Fibroblast of villous mesenchyme (primary cell): ENCODE data around the gene GPR68. TPM values are rescaled to one million over a fixed set of nuclear protein-coding genes. Genes with fewer than 3 reads are reported as not detected.
A peak's percentile ranks its signal among the peaks of the same experiment; 100 is the strongest.

Experiments
- DNase-seq: peaks from one replicate; pipeline ENCODE4 v3.0.0-alpha.2; 2010; ENCODE audit warnings: low read depth
- H3K4me3 ChIP-seq: 2 replicates; pipeline ENCODE4 v1.5.1; 2011; ENCODE audit warnings: low read depth, mild to moderate bottlenecking, low read length
- total RNA-seq: library from RNA; depleted of rRNA; stranded (reverse); fragments of >200 nt; gene quantifications from 2 replicates; pipeline ENCODE4 v1.2.3, GENCODE V29; 2012
- TF ChIP-seq, protein P1 (sequence below): IDR thresholded peaks from 2 replicates; pipeline ENCODE4 v1.5.1; 2012; ENCODE audit warnings: low read depth, mild to moderate bottlenecking, low read length; ENCODE audit not compliant: insufficient read depth

The GPR68 gene
- total RNA-seq, 1 donor, result 0.86 TPM

DNA sequence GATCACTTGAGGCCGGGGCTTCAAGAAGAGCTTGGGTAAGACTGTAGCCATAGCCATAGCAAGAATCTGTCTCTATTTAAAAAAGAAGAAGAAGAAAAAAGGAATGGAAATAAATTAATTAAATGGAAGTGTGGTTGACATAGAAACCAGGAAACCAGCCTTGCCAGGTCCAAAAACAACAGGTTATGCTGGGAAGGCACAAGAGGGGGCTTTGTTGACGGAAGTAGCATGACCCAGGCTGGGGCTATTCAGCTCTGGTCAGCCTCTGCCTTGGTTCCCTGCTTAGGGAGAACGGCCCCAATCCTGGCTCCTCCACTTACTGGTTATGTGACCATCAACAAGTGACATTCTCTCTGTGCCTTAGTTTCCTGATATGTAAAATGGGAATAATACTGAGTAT, 14.4 kb upstream of the GPR68 start:
- no peak overlapping the region for H3K4me3 ChIP-seq
- TF ChIP-seq, protein P1, sequence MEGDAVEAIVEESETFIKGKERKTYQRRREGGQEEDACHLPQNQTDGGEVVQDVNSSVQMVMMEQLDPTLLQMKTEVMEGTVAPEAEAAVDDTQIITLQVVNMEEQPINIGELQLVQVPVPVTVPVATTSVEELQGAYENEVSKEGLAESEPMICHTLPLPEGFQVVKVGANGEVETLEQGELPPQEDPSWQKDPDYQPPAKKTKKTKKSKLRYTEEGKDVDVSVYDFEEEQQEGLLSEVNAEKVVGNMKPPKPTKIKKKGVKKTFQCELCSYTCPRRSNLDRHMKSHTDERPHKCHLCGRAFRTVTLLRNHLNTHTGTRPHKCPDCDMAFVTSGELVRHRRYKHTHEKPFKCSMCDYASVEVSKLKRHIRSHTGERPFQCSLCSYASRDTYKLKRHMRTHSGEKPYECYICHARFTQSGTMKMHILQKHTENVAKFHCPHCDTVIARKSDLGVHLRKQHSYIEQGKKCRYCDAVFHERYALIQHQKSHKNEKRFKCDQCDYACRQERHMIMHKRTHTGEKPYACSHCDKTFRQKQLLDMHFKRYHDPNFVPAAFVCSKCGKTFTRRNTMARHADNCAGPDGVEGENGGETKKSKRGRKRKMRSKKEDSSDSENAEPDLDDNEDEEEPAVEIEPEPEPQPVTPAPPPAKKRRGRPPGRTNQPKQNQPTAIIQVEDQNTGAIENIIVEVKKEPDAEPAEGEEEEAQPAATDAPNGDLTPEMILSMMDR, result no peak
- DNase-seq, result no peak

DNA sequence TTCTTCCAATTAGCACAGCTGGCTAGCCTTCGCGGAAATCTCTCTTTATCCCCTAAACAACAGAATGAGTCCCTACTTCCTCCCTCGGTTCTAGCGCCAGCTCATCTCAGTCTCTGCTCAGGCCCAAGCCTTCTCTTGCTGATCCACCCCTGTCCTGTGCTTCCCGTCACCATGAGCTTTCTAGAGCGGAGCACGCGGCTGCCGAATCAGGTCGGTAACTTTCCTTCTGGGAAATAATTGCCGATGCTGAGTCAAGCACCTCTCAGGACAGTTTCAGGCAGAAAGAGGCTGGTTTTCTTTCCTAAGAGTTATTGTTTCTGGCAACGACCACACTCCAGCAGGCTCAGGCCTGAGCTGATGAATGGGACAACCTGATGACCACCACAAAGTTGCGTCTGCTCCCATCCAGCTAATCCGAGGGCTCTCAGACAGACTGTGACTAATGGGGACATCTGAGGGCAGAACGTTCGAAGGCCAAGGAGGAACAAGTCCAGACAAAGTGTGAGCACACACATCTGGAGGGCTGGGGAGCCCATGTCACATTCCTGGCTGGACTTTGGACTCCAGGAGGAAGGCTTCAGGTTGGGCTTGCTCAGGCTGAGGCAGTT, 13.6 kb upstream of the GPR68 start:
- H3K4me3 ChIP-seq, result no peak overlapping the region
- DNase-seq, result peak; percentile 45
- TF ChIP-seq, protein P1, result no peak

DNA sequence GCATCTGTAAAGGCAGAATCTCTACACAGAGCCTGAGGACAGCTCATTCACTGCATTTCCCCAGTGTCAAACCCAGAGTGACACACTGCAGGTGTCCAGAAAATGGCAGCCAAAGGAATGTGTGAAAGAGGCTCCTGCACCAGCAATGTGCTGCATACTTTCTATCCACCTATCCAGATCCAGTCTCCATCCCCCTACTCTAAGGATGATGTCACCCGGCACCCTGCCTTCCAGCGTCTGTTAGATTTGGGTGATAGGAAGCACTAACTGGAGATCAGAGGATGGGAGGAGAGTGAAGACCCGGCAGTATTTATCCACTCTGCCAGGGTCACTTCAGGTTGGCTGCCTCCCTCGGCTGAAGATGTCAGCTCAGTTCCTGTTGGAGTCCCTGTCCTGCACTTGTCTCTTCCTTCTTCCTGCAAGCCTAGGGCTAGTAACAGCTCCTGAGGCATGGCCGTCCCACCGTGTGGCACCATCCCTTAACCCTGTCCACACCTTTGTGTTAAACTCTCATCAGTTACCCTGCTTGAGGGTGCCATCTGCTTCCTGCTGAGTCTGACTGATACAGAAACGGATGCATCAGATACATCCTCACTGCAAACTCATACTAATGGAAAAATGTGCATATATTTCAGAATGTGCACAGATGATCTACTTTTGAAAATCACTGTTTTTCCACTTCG, 13.0 kb upstream of the GPR68 start:
- no peak for DNase-seq
- H3K4me3 ChIP-seq, result no peak overlapping the region
- TF ChIP-seq, protein P1, result no peak

DNA sequence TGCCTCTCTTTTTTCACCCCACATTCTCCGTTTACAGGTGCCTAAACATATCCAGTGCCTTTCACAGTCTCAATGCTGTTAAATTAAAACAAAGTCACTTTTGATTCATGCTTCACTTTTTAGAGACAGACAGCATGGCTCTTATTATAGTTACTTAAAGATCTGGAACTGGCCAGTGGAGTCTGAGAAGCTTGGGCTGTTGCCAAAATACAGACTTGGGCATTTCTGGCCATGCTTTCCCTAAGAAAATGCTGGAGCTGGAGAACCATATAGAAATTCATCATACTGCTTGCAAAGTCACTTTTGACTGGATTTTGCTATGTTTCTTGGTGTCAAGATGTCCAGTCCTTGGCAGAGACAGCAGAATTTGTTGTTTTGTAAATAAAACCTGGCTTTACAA, 12.2 kb upstream of the GPR68 start:
- no peak overlapping the region for H3K4me3 ChIP-seq
- DNase-seq, result no peak
- TF ChIP-seq, protein P1, result no peak

DNA sequence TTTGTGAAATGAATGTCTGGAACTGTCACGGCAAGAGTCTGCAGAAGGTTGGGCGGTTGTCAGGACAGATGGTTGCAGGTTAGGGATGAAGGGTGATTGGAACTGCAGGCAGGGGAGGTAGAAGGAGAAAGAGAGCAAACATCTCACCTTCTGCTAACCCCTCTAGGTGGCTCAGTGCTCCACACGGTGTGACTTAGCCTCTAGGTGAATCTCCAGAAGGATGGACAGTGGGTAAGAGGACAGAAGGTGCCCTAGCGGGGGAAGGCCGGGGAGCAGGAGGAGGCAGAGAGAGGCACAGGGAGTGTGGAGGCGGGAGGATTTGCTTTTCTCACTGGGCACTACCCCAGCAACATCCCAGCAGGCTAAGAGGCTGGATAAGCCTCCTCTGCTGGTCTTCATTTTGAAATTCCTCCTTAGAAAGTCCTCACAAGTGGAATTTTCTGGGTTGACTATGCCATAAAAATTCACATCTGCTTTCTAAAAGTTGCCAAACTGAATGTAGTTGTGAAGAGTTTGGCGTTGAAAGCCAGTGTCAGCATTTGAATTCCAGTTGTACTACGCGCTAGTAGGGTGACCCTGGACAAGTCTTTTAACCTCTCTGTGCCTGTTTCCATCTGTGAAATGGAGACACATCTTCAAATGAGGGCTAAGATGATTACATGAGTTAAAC, 10.7 kb upstream of the GPR68 start:
- peak; percentile 28 for DNase-seq
- TF ChIP-seq, protein P1, result no peak
- no peak overlapping the region for H3K4me3 ChIP-seq

DNA sequence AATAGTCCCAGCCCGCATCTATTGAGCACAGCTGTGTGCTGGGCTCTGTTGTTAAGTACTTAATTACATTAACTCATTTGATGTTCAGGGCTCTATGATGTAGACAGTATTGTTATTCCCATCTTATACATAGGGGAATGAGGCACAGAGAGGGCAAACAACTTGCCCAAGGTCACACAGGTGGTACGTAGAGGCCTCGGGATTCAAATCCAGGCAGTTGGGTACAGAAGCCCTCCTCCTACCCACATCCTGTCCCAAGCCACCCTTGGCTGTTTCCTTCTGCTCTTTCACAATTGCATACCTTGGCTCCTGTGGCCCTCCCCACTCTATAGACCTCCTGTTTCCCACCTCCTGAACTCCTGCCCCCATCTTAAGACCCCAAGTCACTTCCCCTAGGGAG, 10.0 kb upstream of the GPR68 start:
- TF ChIP-seq, protein P1, result no peak
- no peak for DNase-seq
- H3K4me3 ChIP-seq, result no peak overlapping the region
